Nephron (organoid): ENCODE results near the gene RBM24.

ENCODE experiments used
- H3K27ac Mint-ChIP-seq, 3 experiments: 2 replicates each; pipeline ENCODE4 v1.8.0; 2020; ENCODE audit warnings: mixed read lengths in 3 of 3, mild to moderate bottlenecking in 2 of 3, moderate library complexity in 1 of 3
- H3K27me3 Mint-ChIP-seq: 2 replicates; pipeline ENCODE4 v1.8.0; 2021; ENCODE audit warnings: low read depth, mild to moderate bottlenecking, moderate library complexity, mixed read lengths
- H3K36me3 Mint-ChIP-seq: 2 replicates; pipeline ENCODE4 v1.8.0; 2020; ENCODE audit warnings: low read depth, mixed read lengths
- H3K4me1 Mint-ChIP-seq: 2 replicates; pipeline ENCODE4 v1.8.0; 2020; ENCODE audit warnings: mixed read lengths
- H3K4me3 Mint-ChIP-seq, 3 experiments: 2 replicates each; pipeline ENCODE4 v1.8.0; 2020; ENCODE audit warnings: mild to moderate bottlenecking in 3 of 3, mixed read lengths in 3 of 3, moderate library complexity in 2 of 3
- H3K9me3 Mint-ChIP-seq: 2 replicates; pipeline ENCODE4 v1.8.0; 2020; ENCODE audit warnings: mixed read lengths
- CTCF ChIP-seq, 3 experiments: fragments of 200-600 bp; sonication (generic); IDR thresholded peaks; one replicate each; pipeline ENCODE4 v1.5.0; 2021; ENCODE audit warnings: antibody characterized with exemption in 3 of 3; ENCODE audit not compliant: unreplicated experiment in 3 of 3

Gene RBM24

GRCh38 chr6:17280552-17281090 lies 540 bp upstream of the RBM24 start:
- peak in 2 of 3 experiments; percentile 5 to 8 for TF ChIP-seq CTCF (IDR thresholded peaks at IDR 0.05; ENCODE audit: unreplicated experiment in 3 of 3)
- Mint-ChIP-seq H3K4me1 (peaks cover 47% of the 10 kb centered on the region), H3K27ac (peak overlapping the region in 1 of 3 experiments; percentile 71), H3K9me3 (no peaks in the 10 kb centered on the region), H3K36me3 (no peaks in the 10 kb centered on the region), H3K27me3 (peaks cover 66% of the 10 kb centered on the region), H3K4me3 (peak overlapping the region; percentile 87 to 95 (median 90))

- TF ChIP-seq CTCF (IDR thresholded peaks at IDR 0.05; ENCODE audit: unreplicated experiment in 3 of 3): no peak
- H3K27ac Mint-ChIP-seq: peak overlapping the region; percentile 11 to 66 (median 49)
- peaks cover 50% of the 10 kb centered on the region for H3K4me1 Mint-ChIP-seq
- no peaks in the 10 kb centered on the region for H3K36me3 Mint-ChIP-seq
- H3K4me3 Mint-ChIP-seq: peak overlapping the region; percentile 90 to 97 (median 94)
- H3K9me3 Mint-ChIP-seq: no peaks in the 10 kb centered on the region
- peaks cover 72% of the 10 kb centered on the region for H3K27me3 Mint-ChIP-seq
Measured at GRCh38 chr6:17281497-17282481, 628 bp downstream of the RBM24 start.

GRCh38 chr6:17283074-17283473 lies 1.9 kb downstream of the RBM24 start:
- peaks cover 65% of the 10 kb centered on the region for H3K27me3 Mint-ChIP-seq
- no peaks in the 10 kb centered on the region for H3K9me3 Mint-ChIP-seq
- TF ChIP-seq CTCF (IDR thresholded peaks at IDR 0.05; ENCODE audit: unreplicated experiment in 3 of 3): no peak
- H3K27ac Mint-ChIP-seq: peak overlapping the region in 1 of 3 experiments; percentile 49
- no peaks in the 10 kb centered on the region for H3K36me3 Mint-ChIP-seq
- peak overlapping the region; percentile 90 to 97 (median 94) for H3K4me3 Mint-ChIP-seq
- H3K4me1 Mint-ChIP-seq: peaks cover 41% of the 10 kb centered on the region

- peaks cover 28% of the 10 kb centered on the region for H3K27me3 Mint-ChIP-seq
- H3K36me3 Mint-ChIP-seq: peaks cover 3% of the 10 kb centered on the region
- H3K27ac Mint-ChIP-seq: peak overlapping the region in 2 of 3 experiments; percentile 50
- no peaks in the 10 kb centered on the region for H3K9me3 Mint-ChIP-seq
- peaks cover 43% of the 10 kb centered on the region for H3K4me1 Mint-ChIP-seq
- no peak for TF ChIP-seq CTCF (IDR thresholded peaks at IDR 0.05; ENCODE audit: unreplicated experiment in 3 of 3)
- peak overlapping the region; percentile 52 to 93 (median 68) for H3K4me3 Mint-ChIP-seq
Measured at GRCh38 chr6:17289630-17290061, 8.5 kb downstream of the RBM24 start.

- Mint-ChIP-seq H3K27me3 (peaks cover 13% of the 10 kb centered on the region), H3K27ac (peak overlapping the region; percentile 44 to 79 (median 74)), H3K4me1 (peaks cover 35% of the 10 kb centered on the region), H3K4me3 (peak overlapping the region; percentile 56 to 93 (median 84)), H3K36me3 (peaks cover 3% of the 10 kb centered on the region), H3K9me3 (no peaks in the 10 kb centered on the region)
- no peak for TF ChIP-seq CTCF (IDR thresholded peaks at IDR 0.05; ENCODE audit: unreplicated experiment in 3 of 3)
Measured at GRCh38 chr6:17291778-17292177, 10.6 kb downstream of the RBM24 start.
